Smooth muscle cell (in vitro differentiated cells): ENCODE measurements around the gene SLC6A18. TPM values are rescaled to one million over a fixed set of nuclear protein-coding genes. Genes with fewer than 3 reads are reported as not detected.

ENCODE experiments used
- DNase-seq: peaks from one replicate; lab custom pipeline; 2025; ENCODE audit not compliant: unreplicated experiment; lab: John Stamatoyannopoulos, UW
- H2AFZ ChIP-seq: fragments of 200-600 bp; sonication (generic); 2 replicates; pipeline ENCODE4 v1.6.0; 2016; ENCODE audit warnings: antibody characterized with exemption, low read depth, mild to moderate bottlenecking
- H3F3A ChIP-seq: fragments of 200-600 bp; sonication (generic); 2 replicates; pipeline ENCODE4 v1.6.0; 2017; ENCODE audit warnings: antibody characterized with exemption, low read depth
- H3K27ac ChIP-seq: fragments of 200-600 bp; sonication (generic); 2 replicates; pipeline ENCODE4 v1.5.1; 2016; ENCODE audit warnings: low read depth, mild to moderate bottlenecking
- H3K27me3 ChIP-seq: fragments of 200-600 bp; sonication (generic); 2 replicates; pipeline ENCODE4 v1.6.1; 2016; ENCODE audit warnings: low read depth, mild to moderate bottlenecking
- H3K36me3 ChIP-seq: fragments of 200-600 bp; sonication (generic); 2 replicates; pipeline ENCODE4 v1.5.1; 2016; ENCODE audit warnings: low read depth
- H3K4me1 ChIP-seq: fragments of 200-600 bp; sonication (generic); 2 replicates; pipeline ENCODE4 v1.5.1; 2016; ENCODE audit warnings: low read depth
- H3K4me2 ChIP-seq: fragments of 200-600 bp; sonication (generic); 2 replicates; pipeline ENCODE4 v1.6.0; 2016; ENCODE audit warnings: mild to moderate bottlenecking
- H3K4me3 ChIP-seq: fragments of 200-600 bp; sonication (generic); 2 replicates; pipeline ENCODE4 v1.5.1; 2016; ENCODE audit warnings: mild to moderate bottlenecking
- H3K79me2 ChIP-seq: fragments of 200-600 bp; sonication (generic); 2 replicates; pipeline ENCODE4 v1.6.0; 2016; ENCODE audit warnings: low read depth, mild to moderate bottlenecking
- H3K9ac ChIP-seq: fragments of 200-600 bp; sonication (generic); 2 replicates; pipeline ENCODE4 v1.6.0; 2016; ENCODE audit warnings: low read depth
- H3K9me3 ChIP-seq: fragments of 200-600 bp; sonication (generic); replicated peaks from 2 replicates; pipeline ENCODE4 v1.5.1; 2016; ENCODE audit warnings: low read depth
- H4K20me1 ChIP-seq: fragments of 200-600 bp; sonication (generic); 2 replicates; pipeline ENCODE4 v1.6.0; 2016; ENCODE audit warnings: low read depth
- CTCF ChIP-seq: fragments of 200-600 bp; sonication (generic); IDR thresholded peaks from 2 replicates; pipeline ENCODE4 v1.5.1; 2017; ENCODE audit warnings: borderline replicate concordance, mild to moderate bottlenecking, antibody characterized with exemption; ENCODE audit not compliant: insufficient read depth, poor library complexity, severe bottlenecking
- whole genome bisulfite sequencing: methylation state at CpG from one replicate; pipeline ENCODE4 v1.1.7; 2016; ENCODE audit warnings: low lambda C conversion rate; 5-methylcytosine and 5-hydroxymethylcytosine counted together
- polyA plus RNA-seq: library from polyadenylated mRNA; unstranded; fragments of >200 nt; fragmentation: Nextera tagmentation; extraction: Ambion mirVana; gene quantifications from 2 replicates; pipeline ENCODE4 v1.2.1, GENCODE V29; 2016
- total RNA-seq: library from RNA; depleted of rRNA; stranded (reverse); fragments of >200 nt; gene quantifications from 2 replicates; pipeline ENCODE4 v1.2.3, GENCODE V29; 2014

The SLC6A18 gene
- total and polyA plus RNA-seq, 2 experiments from 2014 or later = not detected

GRCh38 chr5:1206521-1207412, 18.4 kb upstream of the SLC6A18 start:
- Histone ChIP-seq H3K27ac (no peak overlapping the region), H3K4me3 (no peak overlapping the region), H3K4me1 (no peaks in the 10 kb centered on the region), H3K27me3 (no peaks in the 10 kb centered on the region), H4K20me1 (no peaks in the 10 kb centered on the region), H3K36me3 (no peaks in the 10 kb centered on the region), H3F3A (no peaks in the 10 kb centered on the region), H3K4me2 (no peak overlapping the region), H2AFZ (no peak overlapping the region), H3K79me2 (no peaks in the 10 kb centered on the region), H3K9me3 (no peaks in the 10 kb centered on the region), H3K9ac (no peak overlapping the region)
- no peak for TF ChIP-seq CTCF
- WGBS = 90% methylated on average over 42 of the region's 49 CpGs
- no peak for DNase-seq

DNA sequence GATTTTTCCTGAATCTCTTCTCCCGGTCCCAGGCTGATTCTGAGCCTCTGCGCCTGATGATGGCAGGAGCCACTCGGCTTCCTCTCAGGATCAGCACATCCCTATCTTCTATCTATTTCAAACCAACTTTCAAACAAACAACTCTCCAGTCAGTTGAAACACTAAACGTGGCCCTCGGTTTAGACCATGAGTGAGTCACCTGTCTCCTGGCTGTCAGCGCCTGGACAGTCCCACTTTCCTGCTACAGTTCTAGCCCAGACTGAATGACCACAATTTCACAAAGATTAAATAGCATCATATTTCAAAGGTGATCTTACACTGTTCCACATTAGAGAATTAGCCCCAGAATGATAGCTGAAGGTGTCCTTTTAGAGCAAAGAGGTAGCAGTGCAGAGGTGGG, 17.6 kb upstream of the SLC6A18 start:
- Histone ChIP-seq H3K4me2 (no peak overlapping the region), H3K27me3 (no peaks in the 10 kb centered on the region), H3K9me3 (no peaks in the 10 kb centered on the region), H3K4me3 (no peak overlapping the region), H3K9ac (no peak overlapping the region), H4K20me1 (no peaks in the 10 kb centered on the region), H3K4me1 (no peaks in the 10 kb centered on the region), H3F3A (no peaks in the 10 kb centered on the region), H2AFZ (no peak overlapping the region), H3K27ac (no peak overlapping the region), H3K36me3 (no peaks in the 10 kb centered on the region), H3K79me2 (no peaks in the 10 kb centered on the region)
- no peak for DNase-seq
- TF ChIP-seq CTCF = no peak
- WGBS = 59% methylated on average over 6 of the region's 6 CpGs

GRCh38 chr5:1208221-1208742, 16.9 kb upstream of the SLC6A18 start:
- Histone ChIP-seq H3K27ac (no peak overlapping the region), H3K79me2 (no peaks in the 10 kb centered on the region), H3F3A (no peaks in the 10 kb centered on the region), H3K4me2 (no peak overlapping the region), H2AFZ (no peak overlapping the region), H4K20me1 (no peaks in the 10 kb centered on the region), H3K36me3 (no peaks in the 10 kb centered on the region), H3K4me3 (no peak overlapping the region), H3K27me3 (no peaks in the 10 kb centered on the region), H3K9ac (no peak overlapping the region), H3K9me3 (no peaks in the 10 kb centered on the region), H3K4me1 (no peaks in the 10 kb centered on the region)
- 87% methylated on average over 17 of the region's 17 CpGs for WGBS
- DNase-seq = no peak
- TF ChIP-seq CTCF = no peak
